Loucy (cell line): ENCODE results near the gene HTR1E.
"Not testable (repeated sequence)": the region's sequence is repeated elsewhere in the genome, so short reads cannot be mapped to it uniquely, and the experiment has no call there.

Experiments used
- H2AFZ ChIP-seq: fragments of 200-600 bp; sonication (generic); 2 replicates; pipeline ENCODE4 v1.6.0; 2016; ENCODE audit warnings: antibody characterized with exemption, mild to moderate bottlenecking, low read length, moderate library complexity
- H3F3A ChIP-seq: fragments of 200-600 bp; 2 replicates; pipeline ENCODE4 v1.6.0; 2016; ENCODE audit warnings: antibody characterized with exemption, low read depth, mild to moderate bottlenecking
- H3K27me3 ChIP-seq: fragments of 200-600 bp; sonication (generic); 2 replicates; pipeline ENCODE4 v1.6.1; 2014; ENCODE audit warnings: low read length, mild to moderate bottlenecking; ENCODE audit not compliant: insufficient read depth, poor library complexity, severe bottlenecking
- H3K36me3 ChIP-seq: fragments of 200-600 bp; sonication (generic); 2 replicates; pipeline ENCODE4 v1.6.1; 2016; ENCODE audit warnings: low read length; ENCODE audit not compliant: insufficient read depth
- H3K4me1 ChIP-seq: fragments of 200-600 bp; sonication (generic); 2 replicates; pipeline ENCODE4 v1.5.1; 2014; ENCODE audit warnings: low read length, mild to moderate bottlenecking; ENCODE audit not compliant: insufficient read depth, poor library complexity, severe bottlenecking
- H3K4me2 ChIP-seq: fragments of 200-600 bp; sonication (generic); 2 replicates; pipeline ENCODE4 v1.6.0; 2014; ENCODE audit warnings: antibody characterized with exemption, low read length, low read depth, mild to moderate bottlenecking; ENCODE audit not compliant: poor library complexity, severe bottlenecking
- H3K4me3 ChIP-seq: fragments of 200-600 bp; sonication (generic); 2 replicates; pipeline ENCODE4 v1.5.1; 2014; ENCODE audit warnings: low read length, mild to moderate bottlenecking, mixed read lengths; ENCODE audit not compliant: poor library complexity, severe bottlenecking
- H3K79me2 ChIP-seq: fragments of 200-600 bp; sonication (generic); 2 replicates; pipeline ENCODE4 v1.6.1; 2014; ENCODE audit warnings: low read length; ENCODE audit not compliant: insufficient read depth
- H3K9ac ChIP-seq: fragments of 200-600 bp; sonication (generic); 2 replicates; pipeline ENCODE4 v1.6.0; 2014; ENCODE audit warnings: mild to moderate bottlenecking, low read depth, low read length, moderate library complexity; ENCODE audit not compliant: poor library complexity, severe bottlenecking
- H3K9me2 ChIP-seq: fragments of 200-600 bp; sonication (generic); replicated peaks from 2 replicates; pipeline ENCODE4 v1.6.1; 2016; ENCODE audit warnings: low read depth, low read length, mixed read lengths
- H3K9me3 ChIP-seq: fragments of 200-600 bp; sonication (generic); 2 replicates; pipeline ENCODE4 v1.6.1; 2014; ENCODE audit warnings: mild to moderate bottlenecking, antibody characterized with exemption, low read length, low read depth; ENCODE audit not compliant: insufficient read depth
- H4K20me1 ChIP-seq: fragments of 200-600 bp; sonication (generic); 2 replicates; pipeline ENCODE4 v1.6.0; 2014; ENCODE audit warnings: antibody characterized with exemption, low read length, mild to moderate bottlenecking; ENCODE audit not compliant: insufficient read depth, poor library complexity, severe bottlenecking
- CTCF ChIP-seq: fragments of 200-600 bp; sonication (generic); conservative IDR thresholded peaks from 2 replicates; pipeline ENCODE4 v1.5.1; 2014; ENCODE audit warnings: mild to moderate bottlenecking, antibody characterized with exemption, low read length
- EZH2phosphoT487 ChIP-seq: fragments of 200-600 bp; IDR thresholded peaks from 2 replicates; pipeline ENCODE4 v1.6.1; 2018; ENCODE audit warnings: antibody characterized with exemption, mild to moderate bottlenecking, moderate library complexity, borderline replicate concordance

Gene HTR1E

GRCh38 chr6:86978251-86978650, 40.9 kb downstream of the HTR1E start:
- H3K79me2 ChIP-seq = no peaks in the 10 kb centered on the region
- H4K20me1 ChIP-seq = no peaks in the 10 kb centered on the region
- H3K4me1 ChIP-seq = no peaks in the 10 kb centered on the region
- no peak for TF ChIP-seq CTCF
- no peak for TF ChIP-seq EZH2phosphoT487
- H3K9ac ChIP-seq = no peak overlapping the region
- H3K4me2 ChIP-seq = no peak overlapping the region
- no peaks in the 10 kb centered on the region for H3K36me3 ChIP-seq
- no peaks in the 10 kb centered on the region for H3K9me3 ChIP-seq
- H3F3A ChIP-seq = no peaks in the 10 kb centered on the region
- H3K9me2 ChIP-seq = no peaks in the 10 kb centered on the region
- no peak overlapping the region for H3K4me3 ChIP-seq
- H2AFZ ChIP-seq = no peak overlapping the region
- H3K27me3 ChIP-seq = no peaks in the 10 kb centered on the region

GRCh38 chr6:87001494-87001893, 64.2 kb downstream of the HTR1E start:
- Histone ChIP-seq H3K36me3 (no peaks in the 10 kb centered on the region), H2AFZ (no peak overlapping the region), H3K4me1 (no peaks in the 10 kb centered on the region), H3K9ac (no peak overlapping the region), H3K4me3 (no peak overlapping the region), H4K20me1 (no peaks in the 10 kb centered on the region), H3K27me3 (no peaks in the 10 kb centered on the region), H3F3A (no peaks in the 10 kb centered on the region), H3K4me2 (no peak overlapping the region), H3K9me2 (no peaks in the 10 kb centered on the region), H3K9me3 (no peaks in the 10 kb centered on the region; the same call in 1 of the 2 replicates), H3K79me2 (no peaks in the 10 kb centered on the region)
- TF ChIP-seq EZH2phosphoT487 (no peak), CTCF (no peak)

GRCh38 chr6:87002391-87002790, 65.1 kb downstream of the HTR1E start:
- not testable (repeated sequence) for H3K36me3 ChIP-seq, H2AFZ ChIP-seq, H4K20me1 ChIP-seq, H3K4me1 ChIP-seq, H3K27me3 ChIP-seq, H3K4me2 ChIP-seq, H3K9me3 ChIP-seq, H3K9me2 ChIP-seq, H3F3A ChIP-seq, H3K9ac ChIP-seq, H3K79me2 ChIP-seq, H3K4me3 ChIP-seq

GRCh38 chr6:87006541-87006940, 69.2 kb downstream of the HTR1E start:
- not testable (repeated sequence) for H3K9me2 ChIP-seq, H3K79me2 ChIP-seq, H3K9me3 ChIP-seq, H3K27me3 ChIP-seq, H3K4me2 ChIP-seq, H3K9ac ChIP-seq, H2AFZ ChIP-seq, H4K20me1 ChIP-seq, H3K4me1 ChIP-seq, H3F3A ChIP-seq, H3K4me3 ChIP-seq, H3K36me3 ChIP-seq

GRCh38 chr6:87009581-87009980, 72.3 kb downstream of the HTR1E start:
- H3K4me1 ChIP-seq, H3K36me3 ChIP-seq, H3K79me2 ChIP-seq, H3K9me3 ChIP-seq, H4K20me1 ChIP-seq, H3K9ac ChIP-seq, H3K27me3 ChIP-seq, H2AFZ ChIP-seq, H3K4me2 ChIP-seq, H3K9me2 ChIP-seq, H3F3A ChIP-seq, H3K4me3 ChIP-seq: not testable (repeated sequence)
